GM19452 (cell line): ENCODE data around the gene RAP1GAP2.
"Not testable (repeated sequence)": the region's sequence is repeated elsewhere in the genome, so short reads cannot be mapped to it uniquely, and the experiment has no call there.

Source experiments
- ATAC-seq: cut with Tn5 transposase; IDR thresholded peaks from one replicate; pipeline ENCODE4 v1.9.1; 2021; ENCODE audit not compliant: unreplicated experiment

RAP1GAP2 gene

DNA sequence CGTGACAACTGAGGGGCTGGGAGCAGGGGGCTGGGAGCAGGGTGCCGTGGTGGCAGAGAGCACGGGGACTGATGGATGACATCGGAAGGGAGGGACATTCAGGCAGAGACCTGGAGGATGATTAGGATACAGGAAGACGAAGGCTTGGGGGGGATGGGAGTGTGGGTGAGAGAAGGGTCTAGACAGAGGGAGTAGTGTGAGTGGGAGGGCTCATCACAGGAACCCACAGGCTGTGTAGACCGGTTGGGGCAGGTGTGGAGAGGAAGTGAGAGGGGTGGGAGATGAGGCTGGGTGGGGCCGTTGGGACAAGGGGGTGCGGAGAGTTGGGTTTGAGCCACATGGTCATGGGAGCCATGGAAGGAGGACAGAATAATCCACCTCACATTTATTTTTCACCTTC, 83.8 kb downstream of the RAP1GAP2 start:
- no peak for ATAC-seq

- ATAC-seq: no peak
Observed at GRCh38 chr17:2881295-2881694, 85.1 kb downstream of the RAP1GAP2 start.

DNA sequence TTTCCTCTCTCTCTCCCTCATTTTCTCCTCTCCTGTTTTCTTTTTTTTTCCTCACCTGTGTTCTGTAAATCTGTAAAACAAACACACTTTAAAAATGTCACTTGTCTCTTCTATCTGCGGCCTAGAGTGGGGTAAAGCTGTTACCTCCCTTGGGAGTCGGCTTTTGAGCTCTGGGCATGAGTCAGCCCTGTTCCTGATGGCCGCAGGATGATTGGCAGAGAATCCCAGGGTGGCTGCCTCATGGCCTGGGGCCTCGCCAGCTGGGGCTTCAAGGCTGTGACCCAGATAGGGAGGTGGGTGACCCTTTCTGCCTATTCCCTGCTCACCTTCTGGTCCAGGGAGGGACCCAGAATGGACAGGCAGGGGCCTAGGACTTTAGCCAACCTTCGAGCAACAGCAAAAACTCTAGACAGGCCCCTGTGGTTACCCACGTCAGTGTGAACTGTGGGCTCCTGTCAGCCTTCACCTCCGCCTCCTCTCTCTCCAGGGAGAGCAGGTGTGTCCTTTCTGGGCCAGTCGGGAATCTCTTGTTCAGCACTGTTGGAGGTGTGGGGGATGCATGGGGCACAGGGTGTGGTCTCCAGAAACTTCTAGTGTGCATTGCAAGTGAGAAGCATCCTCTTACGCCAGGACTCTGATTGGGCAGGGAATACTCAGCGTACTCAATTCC, 87.4 kb downstream of the RAP1GAP2 start:
- ATAC-seq: no peak

DNA sequence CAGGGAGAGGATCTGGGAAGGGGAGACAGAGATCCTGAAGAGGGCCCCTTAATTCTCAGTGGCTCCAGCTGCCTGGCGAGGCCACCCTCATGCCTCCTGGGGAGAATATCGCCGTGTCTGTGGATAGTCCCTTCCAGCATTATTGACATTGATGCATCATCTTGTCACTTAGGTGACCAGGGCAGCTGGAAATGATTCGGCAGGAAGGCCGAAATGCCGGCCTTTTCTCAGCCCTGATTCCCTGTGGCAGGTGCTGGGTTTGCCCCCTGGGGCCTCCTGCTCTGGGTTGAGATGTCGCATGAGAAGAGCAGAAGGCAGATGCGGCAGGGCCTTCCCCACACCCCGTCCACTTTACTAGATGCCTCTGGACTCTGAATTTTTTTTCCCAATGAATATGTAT, 89.5 kb downstream of the RAP1GAP2 start:
- no peak for ATAC-seq

DNA sequence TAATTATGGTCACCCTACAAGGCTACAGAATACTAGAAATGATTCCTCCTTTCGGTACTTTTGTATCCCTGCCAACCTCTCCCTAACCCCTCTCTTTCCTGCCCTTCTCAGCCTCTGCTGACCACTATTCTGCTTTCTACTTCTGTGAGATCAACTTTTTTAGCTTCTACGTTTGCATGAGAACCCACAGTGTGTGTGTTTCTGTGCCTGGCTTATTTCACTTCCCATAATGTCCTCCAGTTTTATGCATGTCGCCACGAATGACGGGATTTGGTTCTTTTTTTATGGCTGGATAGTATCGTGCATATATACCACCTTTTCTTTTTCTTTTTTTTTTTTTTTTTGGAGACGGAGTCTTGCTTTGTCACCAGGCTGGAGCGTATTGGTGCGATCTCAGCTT, 92.1 kb downstream of the RAP1GAP2 start:
- no peak for ATAC-seq

GRCh38 chr17:2889256-2889655, 93.0 kb downstream of the RAP1GAP2 start:
- ATAC-seq: no peak

DNA sequence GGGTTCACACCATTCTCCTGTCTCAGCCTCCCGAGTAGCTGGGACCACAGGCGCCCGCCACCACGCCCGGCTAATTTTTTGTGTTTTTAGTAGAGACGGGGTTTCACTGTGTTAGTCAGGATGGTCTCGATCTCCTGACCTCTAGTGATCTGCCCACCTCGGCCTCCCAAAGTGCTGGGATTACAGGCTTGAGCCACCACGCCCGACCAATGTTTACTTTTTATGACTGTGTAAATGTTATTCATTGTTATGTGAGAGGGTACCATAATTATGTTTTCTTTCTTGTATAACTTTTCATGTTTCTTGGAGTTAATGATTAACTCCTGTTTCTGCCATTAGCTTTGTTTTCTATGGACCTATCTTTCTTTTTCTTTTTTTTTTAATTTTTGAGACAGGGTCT, 94.5 kb downstream of the RAP1GAP2 start:
- ATAC-seq: not testable (repeated sequence)

DNA sequence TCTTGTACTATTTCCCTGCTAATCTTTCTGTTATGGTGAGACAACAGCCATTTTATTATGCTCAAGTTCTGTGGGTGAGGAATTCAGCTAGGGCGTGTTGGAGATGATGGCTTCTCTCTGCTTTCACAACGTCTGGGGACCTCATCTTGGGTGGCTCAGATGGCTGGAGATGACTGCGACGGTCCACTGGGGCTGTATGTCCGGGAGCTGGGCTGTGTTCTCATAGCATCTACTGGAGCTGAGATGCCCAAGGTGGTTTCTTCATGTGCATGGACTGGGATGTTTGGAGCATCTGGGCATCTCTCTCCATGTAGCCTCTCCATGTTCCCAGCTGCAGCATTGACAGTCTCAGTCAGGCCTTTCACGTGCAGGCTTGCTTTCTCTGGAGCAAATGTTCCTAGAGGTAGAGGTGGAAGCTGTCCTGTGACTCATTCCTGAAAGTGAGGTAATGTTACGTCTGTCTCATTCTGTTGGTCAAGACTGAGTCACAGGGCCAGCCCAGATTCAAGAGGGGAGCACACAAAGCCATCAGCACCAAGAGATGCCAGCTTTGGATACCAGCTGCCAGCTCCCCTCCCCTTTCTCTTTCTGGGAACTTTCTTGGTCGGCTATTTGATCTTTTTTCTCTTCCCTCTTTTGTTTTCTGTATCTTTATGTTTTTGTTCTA, 96.2 kb downstream of the RAP1GAP2 start:
- ATAC-seq: no peak

DNA sequence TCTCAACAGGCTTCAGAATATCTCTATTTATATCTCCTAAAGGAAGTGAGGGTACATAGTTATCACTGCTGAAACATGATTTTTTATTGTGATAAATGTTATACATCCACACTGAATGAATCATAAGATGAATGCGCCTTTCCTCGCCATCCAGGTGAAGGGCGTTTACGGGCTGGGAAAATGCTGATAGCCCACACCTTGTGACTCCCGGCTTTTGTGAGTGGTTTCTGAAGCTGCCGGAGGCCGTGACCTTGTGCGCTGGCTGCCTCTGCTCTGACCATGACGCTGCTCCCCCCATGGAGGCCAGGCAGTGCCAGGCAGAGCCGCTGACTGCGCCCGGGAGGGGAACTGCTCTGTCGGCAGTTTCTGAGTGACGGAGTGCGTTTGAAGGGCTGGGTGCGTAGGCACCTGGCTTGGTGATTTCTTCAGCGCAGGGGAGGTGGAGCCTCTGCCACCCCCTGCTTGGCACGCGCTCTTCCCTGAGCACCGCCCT, 97.2 kb downstream of the RAP1GAP2 start:
- no peak for ATAC-seq

- ATAC-seq: no peak
Observed at GRCh38 chr17:2894782-2895181, 98.5 kb downstream of the RAP1GAP2 start.

DNA sequence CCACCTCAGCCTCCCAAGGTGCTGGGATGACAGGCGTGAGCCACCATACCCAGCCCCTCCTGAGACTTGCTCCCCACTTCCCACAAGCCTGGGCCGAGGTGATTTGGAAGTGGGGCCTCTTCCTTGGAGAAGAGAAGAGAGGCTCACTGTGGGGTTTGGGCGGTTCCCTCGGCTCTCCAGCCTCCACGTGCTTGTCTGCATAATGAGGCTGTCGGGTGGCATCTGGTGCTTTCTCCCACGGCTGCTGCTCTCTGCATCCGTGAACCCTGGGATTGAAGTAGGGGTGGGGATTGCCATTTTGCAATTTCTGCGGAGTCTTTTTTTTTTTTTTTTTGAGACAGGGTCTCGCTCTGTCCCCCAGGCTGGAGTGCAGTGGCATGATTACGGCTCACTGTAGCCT, 101.4 kb downstream of the RAP1GAP2 start:
- ATAC-seq: no peak

DNA sequence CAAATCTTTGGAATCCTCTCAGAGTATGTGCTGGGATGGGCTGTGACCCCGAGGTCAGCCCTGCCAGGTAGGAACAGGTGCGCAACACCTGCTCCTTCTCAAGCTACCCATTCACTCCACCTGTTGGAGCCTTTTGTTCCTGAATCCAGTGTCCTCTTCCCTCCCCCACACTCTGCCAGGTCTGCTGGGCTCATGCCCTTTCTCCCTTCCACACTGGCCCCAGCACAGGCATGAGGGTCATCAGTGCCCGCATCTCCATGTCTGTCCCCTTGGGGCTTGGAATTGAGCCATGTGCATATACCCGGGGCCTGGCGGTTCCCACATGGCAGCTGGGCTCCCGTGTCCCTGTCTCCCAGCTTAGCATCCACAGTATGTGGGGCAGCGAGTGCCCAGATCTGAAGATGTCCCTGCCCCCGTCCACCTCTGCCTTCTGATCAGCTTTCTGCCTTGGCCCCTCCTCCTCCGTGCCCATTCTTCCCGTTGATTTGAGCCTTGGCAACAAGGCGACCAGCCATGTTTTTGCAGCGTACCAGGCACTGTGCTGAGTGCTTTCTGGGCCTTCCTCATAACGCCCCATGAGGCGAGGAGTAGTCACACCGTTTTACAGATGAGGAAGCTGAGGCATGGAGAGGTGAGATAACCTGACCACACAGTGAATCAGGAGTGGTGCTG, 102.2 kb downstream of the RAP1GAP2 start:
- no peak for ATAC-seq

GRCh38 chr17:2899906-2900305, 103.7 kb downstream of the RAP1GAP2 start:
- ATAC-seq: no peak

DNA sequence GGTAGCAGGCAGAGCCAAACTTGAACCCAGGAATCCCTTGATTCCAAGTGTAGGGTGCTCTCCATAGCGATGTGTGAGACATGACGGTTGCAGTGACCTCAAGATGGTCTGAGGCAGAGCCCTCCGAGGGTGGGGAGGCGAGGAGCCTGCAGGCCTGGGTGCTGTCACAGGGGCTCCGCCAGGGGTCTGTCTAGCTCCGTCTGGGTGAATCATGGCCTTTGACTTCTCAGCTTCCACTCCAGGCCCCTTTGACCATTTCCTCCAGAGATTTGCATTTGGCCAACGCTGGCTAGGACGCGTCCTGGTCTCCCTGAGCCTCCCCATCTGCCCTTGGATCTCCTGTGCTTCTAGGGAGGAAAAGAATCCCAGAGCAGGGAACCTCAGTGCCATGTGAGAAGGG, 104.6 kb downstream of the RAP1GAP2 start:
- no peak for ATAC-seq

DNA sequence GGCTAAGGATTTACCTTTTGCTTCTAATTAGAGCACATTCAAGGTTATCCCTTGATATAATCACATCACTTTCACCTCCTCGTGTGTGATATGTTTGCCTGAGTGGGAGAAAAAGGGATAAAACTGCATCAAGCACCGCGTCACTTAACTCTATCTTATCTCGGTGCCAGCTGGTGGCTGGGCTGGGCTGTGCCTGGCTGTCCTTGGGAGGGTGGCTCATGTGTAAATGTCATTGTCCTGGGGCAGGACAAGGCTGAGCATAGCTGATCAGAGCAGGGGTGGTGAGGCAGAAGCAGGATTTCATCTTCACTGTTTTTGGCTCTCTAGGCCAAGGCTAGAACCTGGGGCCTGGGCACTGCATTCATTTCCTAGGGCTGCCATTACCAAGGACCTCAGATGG, 105.3 kb downstream of the RAP1GAP2 start:
- no peak for ATAC-seq

GRCh38 chr17:2902546-2902945, 106.3 kb downstream of the RAP1GAP2 start:
- no peak for ATAC-seq

- ATAC-seq: no peak
Observed at GRCh38 chr17:2903193-2903974, 107.1 kb downstream of the RAP1GAP2 start.

DNA sequence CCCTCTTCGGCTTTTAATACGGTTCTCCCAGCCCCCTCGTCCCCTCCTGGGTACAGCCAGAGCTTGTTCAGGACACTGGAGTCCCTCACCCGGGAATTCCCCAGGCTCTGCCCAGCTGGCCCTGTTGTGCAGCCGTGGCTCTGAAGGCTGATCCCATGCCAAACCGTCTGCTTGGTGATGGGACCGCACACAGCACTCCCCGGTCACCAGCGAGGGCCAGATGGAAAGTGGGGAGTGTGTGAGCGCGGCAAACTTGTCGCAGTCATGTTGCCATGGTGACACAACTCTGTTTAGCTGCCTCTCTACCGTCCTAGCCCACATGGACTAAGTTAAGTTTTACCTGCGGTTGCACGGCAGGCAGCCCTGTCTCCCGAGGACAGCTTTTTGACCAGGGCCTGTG, 107.9 kb downstream of the RAP1GAP2 start:
- no peak for ATAC-seq

DNA sequence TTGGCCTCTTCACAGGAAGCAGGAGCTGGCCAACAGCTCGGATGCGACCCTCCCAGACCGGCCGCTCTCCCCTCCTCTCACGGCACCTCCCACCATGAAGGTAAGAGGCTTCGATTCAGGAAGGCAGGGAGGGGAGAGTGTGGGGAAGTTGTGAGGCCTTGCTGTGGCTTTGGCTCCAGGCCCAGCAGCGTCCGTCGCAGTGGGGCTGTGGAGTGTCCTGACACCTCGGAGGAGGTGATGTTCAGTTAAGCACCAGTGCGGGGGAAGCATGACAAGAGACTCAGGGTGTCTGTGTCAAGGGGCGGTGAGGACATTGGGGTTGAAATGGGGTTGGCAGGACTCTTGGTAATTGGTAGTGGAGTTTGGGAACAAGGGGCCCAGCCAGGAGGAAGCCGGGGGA, 109.0 kb downstream of the RAP1GAP2 start:
- ATAC-seq: no peak

DNA sequence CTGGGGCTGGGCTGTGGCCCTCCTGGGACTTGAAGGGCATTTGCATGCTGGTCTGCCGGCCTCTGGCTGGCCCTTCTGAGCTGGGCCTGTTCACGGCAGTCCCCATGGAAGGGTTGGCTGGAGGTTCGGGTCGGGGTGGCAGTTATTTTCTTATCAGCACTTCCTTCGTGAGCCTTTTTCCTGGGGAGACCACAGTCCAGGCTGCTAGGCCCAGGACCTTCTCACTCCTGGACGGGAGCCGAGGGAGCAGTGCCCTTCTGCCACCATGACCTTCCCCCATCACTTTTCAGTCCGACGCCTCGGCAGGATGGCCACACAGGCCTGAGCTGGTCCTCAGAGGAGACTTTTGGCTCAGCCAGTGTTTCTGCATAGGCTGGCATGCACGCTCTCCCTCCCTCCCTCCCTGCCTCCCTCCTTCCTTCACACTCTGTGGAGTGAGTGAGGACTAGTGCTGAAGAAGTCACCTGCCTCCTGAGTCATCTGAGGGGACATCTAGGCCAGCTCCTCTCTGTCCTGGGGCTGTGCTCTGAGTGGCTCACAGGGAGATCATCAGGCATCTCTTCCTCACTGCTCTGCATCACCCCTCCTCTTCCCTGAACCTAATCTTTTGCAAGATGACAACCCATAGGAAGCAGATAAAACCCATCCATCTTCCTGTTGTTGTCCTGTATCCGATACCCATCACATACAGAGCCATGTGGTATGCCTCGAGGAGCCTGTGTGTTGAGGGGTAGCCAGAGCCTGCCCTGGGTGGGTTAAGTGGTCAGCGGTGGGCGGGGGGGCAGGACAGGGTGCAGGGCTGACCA, 109.7 kb downstream of the RAP1GAP2 start:
- ATAC-seq: no peak

GRCh38 chr17:2906901-2907300, 110.7 kb downstream of the RAP1GAP2 start:
- ATAC-seq: no peak
